ENCODE data around the gene SMCHD1. TPM values are rescaled to one million over a fixed set of nuclear protein-coding genes. Genes with fewer than 3 reads are reported as not detected.
"Not testable (repeated sequence)": the region's sequence is repeated elsewhere in the genome, so short reads cannot be mapped to it uniquely, and the experiment has no call there.

SMCHD1 gene
- polyA plus RNA-seq, 1 donor from 2014 or later = 54.0 TPM

GRCh38 chr18:2716394-2717326 lies 61.1 kb downstream of the SMCHD1 start:
- peaks cover 13 to 22% (median 19%) of the 10 kb centered on the region in 3 donors for H3K4me1 Mint-ChIP-seq
- peaks cover 26% of the 10 kb centered on the region for H3K36me3 Mint-ChIP-seq
- H3K9me3 Mint-ChIP-seq = no peaks in the 10 kb centered on the region

GRCh38 chr18:2717407-2717806 lies 61.9 kb downstream of the SMCHD1 start:
- Mint-ChIP-seq H3K9me3 (no peaks in the 10 kb centered on the region), H3K27me3 (no peaks in the 10 kb centered on the region), H3K4me3 (no peak overlapping the region), H3K36me3 (peaks cover 26% of the 10 kb centered on the region), H3K4me1 (peaks cover 13 to 19% (median 17%) of the 10 kb centered on the region in 3 donors), H3K27ac (peak overlapping the region in 1 of 3 donors; percentile 48)

More at GRCh38 chr18:2716394-2717326, 61.1 kb downstream of the SMCHD1 start:
- Mint-ChIP-seq H3K4me3 (no peak overlapping the region), H3K27ac (peak overlapping the region in 2 of 3 donors; percentile 48 to 55), H3K27me3 (no peaks in the 10 kb centered on the region)

GRCh38 chr18:2719040-2719439 lies 63.5 kb downstream of the SMCHD1 start:
- peaks cover 8 to 18% (median 15%) of the 10 kb centered on the region in 3 donors for H3K4me1 Mint-ChIP-seq
- no peaks in the 10 kb centered on the region for H3K27me3 Mint-ChIP-seq
- no peak overlapping the region for H3K27ac Mint-ChIP-seq
- no peaks in the 10 kb centered on the region for H3K9me3 Mint-ChIP-seq
- H3K4me3 Mint-ChIP-seq = no peak overlapping the region
- peaks cover 20% of the 10 kb centered on the region for H3K36me3 Mint-ChIP-seq

- Mint-ChIP-seq H3K27ac (peak overlapping the region in 2 of 3 donors; percentile 80 to 81), H3K36me3 (peaks cover 14% of the 10 kb centered on the region), H3K9me3 (no peaks in the 10 kb centered on the region), H3K4me3 (no peak overlapping the region), H3K4me1 (peaks cover 3 to 5% (median 5%) of the 10 kb centered on the region in 3 donors), H3K27me3 (no peaks in the 10 kb centered on the region)
These were observed 67.7 kb downstream of the SMCHD1 start for GRCh38 chr18:2723207-2723606.

GRCh38 chr18:2729757-2730156 lies 74.2 kb downstream of the SMCHD1 start:
- no peaks in the 10 kb centered on the region for H3K9me3 Mint-ChIP-seq
- H3K36me3 Mint-ChIP-seq = peaks cover 6% of the 10 kb centered on the region
- no peak overlapping the region for H3K4me3 Mint-ChIP-seq
- no peaks in the 10 kb centered on the region for H3K27me3 Mint-ChIP-seq
- H3K4me1 Mint-ChIP-seq = no peaks in the 10 kb centered on the region
- H3K27ac Mint-ChIP-seq = no peak overlapping the region

GRCh38 chr18:2736823-2737222 lies 81.3 kb downstream of the SMCHD1 start:
- H3K36me3 Mint-ChIP-seq = peaks cover 28% of the 10 kb centered on the region
- peaks cover 0 to 1% (median 0%) of the 10 kb centered on the region in 3 donors for H3K4me1 Mint-ChIP-seq
- peaks cover 0 to 1% (median 1%) of the 10 kb centered on the region in 3 donors for H3K9me3 Mint-ChIP-seq
- no peak overlapping the region for H3K4me3 Mint-ChIP-seq
- H3K27me3 Mint-ChIP-seq = no peaks in the 10 kb centered on the region
- peak overlapping the region; percentile 10 to 78 (median 51) for H3K27ac Mint-ChIP-seq

GRCh38 chr18:2740082-2740481 lies 84.6 kb downstream of the SMCHD1 start:
- H3K9me3 Mint-ChIP-seq, H3K4me1 Mint-ChIP-seq, H3K27me3 Mint-ChIP-seq: not testable (repeated sequence)
- peak overlapping the region in 1 of 4 donors; percentile 10 for H3K4me3 Mint-ChIP-seq
- H3K36me3 Mint-ChIP-seq = peaks cover 26% of the 10 kb centered on the region
- peak overlapping the region in 1 of 3 donors; percentile 63 for H3K27ac Mint-ChIP-seq

- no peak overlapping the region for H3K27ac Mint-ChIP-seq
These were observed 90.7 kb downstream of the SMCHD1 start for GRCh38 chr18:2746274-2746673.

GRCh38 chr18:2758309-2758708 lies 102.8 kb downstream of the SMCHD1 start:
- Mint-ChIP-seq H3K4me1 (peaks cover 5 to 7% (median 5%) of the 10 kb centered on the region in 3 donors), H3K27ac (peak overlapping the region in 2 of 3 donors; percentile 28 to 30), H3K4me3 (no peak overlapping the region), H3K27me3 (no peaks in the 10 kb centered on the region), H3K9me3 (no peaks in the 10 kb centered on the region), H3K36me3 (peaks cover 8% of the 10 kb centered on the region)

More at GRCh38 chr18:2746274-2746673, 90.7 kb downstream of the SMCHD1 start:
- Mint-ChIP-seq H3K9me3 (no peaks in the 10 kb centered on the region), H3K4me1 (peaks cover 0 to 5% (median 2%) of the 10 kb centered on the region in 3 donors), H3K36me3 (peaks cover 6% of the 10 kb centered on the region), H3K27me3 (no peaks in the 10 kb centered on the region), H3K4me3 (no peak overlapping the region)

GRCh38 chr18:2774669-2775068 lies 119.1 kb downstream of the SMCHD1 start:
- H3K36me3 Mint-ChIP-seq = no peaks in the 10 kb centered on the region
- H3K9me3 Mint-ChIP-seq = no peaks in the 10 kb centered on the region
- H3K4me3 Mint-ChIP-seq = no peak overlapping the region
- H3K4me1 Mint-ChIP-seq = peaks cover 0 to 4% (median 3%) of the 10 kb centered on the region in 3 donors
- no peak overlapping the region for H3K27ac Mint-ChIP-seq
- no peaks in the 10 kb centered on the region for H3K27me3 Mint-ChIP-seq

GRCh38 chr18:2776601-2777000 lies 121.1 kb downstream of the SMCHD1 start:
- Mint-ChIP-seq H3K36me3 (peaks cover 3% of the 10 kb centered on the region), H3K27me3 (no peaks in the 10 kb centered on the region), H3K4me1 (no peaks in the 10 kb centered on the region), H3K27ac (peak overlapping the region in 1 of 3 donors; percentile 19), H3K9me3 (no peaks in the 10 kb centered on the region), H3K4me3 (no peak overlapping the region)

- Mint-ChIP-seq H3K27me3 (no peaks in the 10 kb centered on the region), H3K9me3 (no peaks in the 10 kb centered on the region), H3K4me3 (no peak overlapping the region), H3K27ac (peak overlapping the region in 2 of 3 donors; percentile 45 to 49), H3K4me1 (no peaks in the 10 kb centered on the region), H3K36me3 (peaks cover 3% of the 10 kb centered on the region)
These were observed 121.7 kb downstream of the SMCHD1 start for GRCh38 chr18:2777241-2777640.

- Mint-ChIP-seq H3K27ac (peak overlapping the region; percentile 28 to 39 (median 34)), H3K36me3 (peaks cover 7% of the 10 kb centered on the region), H3K4me1 (peaks cover 0 to 2% (median 0%) of the 10 kb centered on the region in 3 donors), H3K9me3 (no peaks in the 10 kb centered on the region), H3K27me3 (no peaks in the 10 kb centered on the region), H3K4me3 (peak overlapping the region in 1 of 4 donors; percentile 2)
These were observed 125.2 kb downstream of the SMCHD1 start for GRCh38 chr18:2780750-2781149.

- no peaks in the 10 kb centered on the region for H3K9me3 Mint-ChIP-seq
- peaks cover 0 to 2% (median 0%) of the 10 kb centered on the region in 3 donors for H3K4me1 Mint-ChIP-seq
These were observed 131.7 kb downstream of the SMCHD1 start for GRCh38 chr18:2787225-2787624.

GRCh38 chr18:2792395-2792794 lies 136.9 kb downstream of the SMCHD1 start:
- H3K4me1 Mint-ChIP-seq = no peaks in the 10 kb centered on the region
- no peak overlapping the region for H3K27ac Mint-ChIP-seq
- no peaks in the 10 kb centered on the region for H3K27me3 Mint-ChIP-seq
- H3K4me3 Mint-ChIP-seq = no peak overlapping the region
- no peaks in the 10 kb centered on the region for H3K9me3 Mint-ChIP-seq
- peaks cover 1% of the 10 kb centered on the region for H3K36me3 Mint-ChIP-seq

More at GRCh38 chr18:2787225-2787624, 131.7 kb downstream of the SMCHD1 start:
- Mint-ChIP-seq H3K27me3 (no peaks in the 10 kb centered on the region), H3K36me3 (peaks cover 7% of the 10 kb centered on the region), H3K27ac (peak overlapping the region in 1 of 3 donors; percentile 62), H3K4me3 (no peak overlapping the region)

All from IgD-negative memory B cell (primary cell).